ENCODE measurements around the gene ZNF441. TPM values are rescaled to one million over a fixed set of nuclear protein-coding genes. Genes with fewer than 3 reads are reported as not detected.

The ZNF441 gene
- total and polyA plus RNA-seq, 10 of the 15 experiments (the other 5 are each of a cell fraction or from before 2014, with no cell fraction given) = 1.0 to 9.4 (median 4.3) TPM

DNA sequence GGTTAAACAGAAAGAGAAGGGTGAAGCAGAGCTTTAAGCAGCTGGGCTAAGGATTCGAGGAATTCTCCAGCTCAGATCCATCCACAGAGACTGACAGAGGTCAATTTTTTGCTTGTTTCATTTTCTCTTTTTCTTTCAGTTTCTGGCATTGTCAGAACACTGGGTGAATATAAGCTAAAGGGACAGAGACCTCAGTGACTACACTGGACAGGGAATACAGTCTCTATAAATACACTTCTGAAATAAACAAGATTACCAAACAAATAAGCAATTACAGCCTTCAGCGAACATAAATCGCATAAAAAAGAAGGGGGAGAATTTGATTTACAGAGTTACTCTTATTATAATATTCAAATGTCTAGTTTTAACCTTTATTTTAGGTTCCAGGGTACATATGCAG, 3.7 kb upstream of the ZNF441 start:
- no peak overlapping the region for H3K27ac ChIP-seq (ENCODE audit: control insufficient read depth, insufficient read depth)
- H3K4me3 ChIP-seq = no peak overlapping the region
- ATAC-seq (no peak), DNase-seq (ENCODE audit: low read depth, low spot score) (no peak), FAIRE-seq (no peak)
- RAD21 ChIA-PET (ENCODE audit: unreplicated experiment) = no interaction called here
- BruUV-seq (replicated peaks) = no TSS peak
- H3K4me1 ChIP-seq (ENCODE audit: control insufficient read depth, insufficient read depth, low read length) = peaks cover 3% of the 10 kb centered on the region
- no peaks in the 10 kb centered on the region; the same call in none of the 3 replicates for H3K9me3 ChIP-seq (replicated peaks; ENCODE audit: control insufficient read depth, insufficient read depth, low read length)
- SMC1A ChIA-PET (ENCODE audit: uncharacterized antibody, unreplicated experiment) = no interaction called here
- H3K9ac ChIP-seq (ENCODE audit: control insufficient read depth, insufficient read depth, low read length) = no peak overlapping the region
- H3K79me2 ChIP-seq (ENCODE audit: control insufficient read depth, insufficient read depth, low read length) = peaks cover 11% of the 10 kb centered on the region
- POLR2A ChIA-PET = no interaction called here
- H3K27me3 ChIP-seq (replicated peaks in 1 of 2; ENCODE audit: control insufficient read depth in 2 of 2, insufficient read depth in 2 of 2, low read length in 1 of 2) = no peaks in the 10 kb centered on the region
- WGBS (ENCODE audit: insufficient coverage, insufficient replicate concordance, low lambda C conversion rate, missing lambda C conversion rate) = 38% methylated on average over 3 of the region's 3 CpGs
- no peaks in the 10 kb centered on the region for H4K20me1 ChIP-seq (ENCODE audit: control insufficient read depth, insufficient read depth)
- CTCF ChIA-PET = interaction anchor here (0.7 kb wide), 1 partner anchor 49 kb away, joined by 3 read pairs; no protein-coding TSS in a partner anchor
- TF ChIP-seq BHLHE40 (IDR thresholded peaks at IDR 0.05; ENCODE audit: borderline replicate concordance in 1 of 2, low read depth in 2 of 2, low read length in 1 of 2) (no peak), MEF2A (IDR thresholded peaks at IDR 0.05; ENCODE audit: insufficient read depth, low read depth, low read length) (no peak), E4F1 (IDR thresholded peaks at IDR 0.05; ENCODE audit: borderline replicate concordance, partially characterized antibody) (no peak), E2F8 (IDR thresholded peaks at IDR 0.05; ENCODE audit: low read depth, partially characterized antibody) (no peak), NBN (IDR thresholded peaks at IDR 0.05) (no peak), BMI1 (IDR thresholded peaks at IDR 0.05; ENCODE audit: borderline replicate concordance) (no peak), SMARCA5 (IDR thresholded peaks at IDR 0.05) (no peak)
- TF ChIP-seq, protein P1, sequence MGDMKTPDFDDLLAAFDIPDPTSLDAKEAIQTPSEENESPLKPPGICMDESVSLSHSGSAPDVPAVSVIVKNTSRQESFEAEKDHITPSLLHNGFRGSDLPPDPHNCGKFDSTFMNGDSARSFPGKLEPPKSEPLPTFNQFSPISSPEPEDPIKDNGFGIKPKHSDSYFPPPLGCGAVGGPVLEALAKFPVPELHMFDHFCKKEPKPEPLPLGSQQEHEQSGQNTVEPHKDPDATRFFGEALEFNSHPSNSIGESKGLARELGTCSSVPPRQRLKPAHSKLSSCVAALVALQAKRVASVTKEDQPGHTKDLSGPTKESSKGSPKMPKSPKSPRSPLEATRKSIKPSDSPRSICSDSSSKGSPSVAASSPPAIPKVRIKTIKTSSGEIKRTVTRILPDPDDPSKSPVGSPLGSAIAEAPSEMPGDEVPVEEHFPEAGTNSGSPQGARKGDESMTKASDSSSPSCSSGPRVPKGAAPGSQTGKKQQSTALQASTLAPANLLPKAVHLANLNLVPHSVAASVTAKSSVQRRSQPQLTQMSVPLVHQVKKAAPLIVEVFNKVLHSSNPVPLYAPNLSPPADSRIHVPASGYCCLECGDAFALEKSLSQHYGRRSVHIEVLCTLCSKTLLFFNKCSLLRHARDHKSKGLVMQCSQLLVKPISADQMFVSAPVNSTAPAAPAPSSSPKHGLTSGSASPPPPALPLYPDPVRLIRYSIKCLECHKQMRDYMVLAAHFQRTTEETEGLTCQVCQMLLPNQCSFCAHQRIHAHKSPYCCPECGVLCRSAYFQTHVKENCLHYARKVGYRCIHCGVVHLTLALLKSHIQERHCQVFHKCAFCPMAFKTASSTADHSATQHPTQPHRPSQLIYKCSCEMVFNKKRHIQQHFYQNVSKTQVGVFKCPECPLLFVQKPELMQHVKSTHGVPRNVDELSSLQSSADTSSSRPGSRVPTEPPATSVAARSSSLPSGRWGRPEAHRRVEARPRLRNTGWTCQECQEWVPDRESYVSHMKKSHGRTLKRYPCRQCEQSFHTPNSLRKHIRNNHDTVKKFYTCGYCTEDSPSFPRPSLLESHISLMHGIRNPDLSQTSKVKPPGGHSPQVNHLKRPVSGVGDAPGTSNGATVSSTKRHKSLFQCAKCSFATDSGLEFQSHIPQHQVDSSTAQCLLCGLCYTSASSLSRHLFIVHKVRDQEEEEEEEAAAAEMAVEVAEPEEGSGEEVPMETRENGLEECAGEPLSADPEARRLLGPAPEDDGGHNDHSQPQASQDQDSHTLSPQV (IDR thresholded peaks at IDR 0.05) = no peak
- TF ChIP-seq, protein P2, sequence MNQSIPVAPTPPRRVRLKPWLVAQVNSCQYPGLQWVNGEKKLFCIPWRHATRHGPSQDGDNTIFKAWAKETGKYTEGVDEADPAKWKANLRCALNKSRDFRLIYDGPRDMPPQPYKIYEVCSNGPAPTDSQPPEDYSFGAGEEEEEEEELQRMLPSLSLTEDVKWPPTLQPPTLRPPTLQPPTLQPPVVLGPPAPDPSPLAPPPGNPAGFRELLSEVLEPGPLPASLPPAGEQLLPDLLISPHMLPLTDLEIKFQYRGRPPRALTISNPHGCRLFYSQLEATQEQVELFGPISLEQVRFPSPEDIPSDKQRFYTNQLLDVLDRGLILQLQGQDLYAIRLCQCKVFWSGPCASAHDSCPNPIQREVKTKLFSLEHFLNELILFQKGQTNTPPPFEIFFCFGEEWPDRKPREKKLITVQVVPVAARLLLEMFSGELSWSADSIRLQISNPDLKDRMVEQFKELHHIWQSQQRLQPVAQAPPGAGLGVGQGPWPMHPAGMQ (IDR thresholded peaks at IDR 0.05; ENCODE audit: borderline replicate concordance) = no peak
- H3K4me2 ChIP-seq (ENCODE audit: control insufficient read depth, insufficient read depth) = no peak overlapping the region
- H2AFZ ChIP-seq (ENCODE audit: control insufficient read depth, low read depth, low read length) = no peak overlapping the region
- in situ Hi-C loops (cut with MboI) = no loop called here
- intact Hi-C loops (cut with micrococcal nuclease; ENCODE audit: unreplicated experiment) = no loop called here
- H3K36me3 ChIP-seq (ENCODE audit: control insufficient read depth in 2 of 2, insufficient read depth in 2 of 2, low read length in 1 of 2) = no peaks in the 10 kb centered on the region
